Measurements from ENCODE around the gene CCN6. TPM values are rescaled to one million over a fixed set of nuclear protein-coding genes. Genes with fewer than 3 reads are reported as not detected.
A peak's percentile ranks its signal among the peaks of the same experiment; 100 is the strongest.
"Not testable (repeated sequence)": the region's sequence is repeated elsewhere in the genome, so short reads cannot be mapped to it uniquely, and the experiment has no call there.

The CCN6 gene
- total RNA-seq, 1 donor from 2014 or later, result 6.7 TPM

DNA sequence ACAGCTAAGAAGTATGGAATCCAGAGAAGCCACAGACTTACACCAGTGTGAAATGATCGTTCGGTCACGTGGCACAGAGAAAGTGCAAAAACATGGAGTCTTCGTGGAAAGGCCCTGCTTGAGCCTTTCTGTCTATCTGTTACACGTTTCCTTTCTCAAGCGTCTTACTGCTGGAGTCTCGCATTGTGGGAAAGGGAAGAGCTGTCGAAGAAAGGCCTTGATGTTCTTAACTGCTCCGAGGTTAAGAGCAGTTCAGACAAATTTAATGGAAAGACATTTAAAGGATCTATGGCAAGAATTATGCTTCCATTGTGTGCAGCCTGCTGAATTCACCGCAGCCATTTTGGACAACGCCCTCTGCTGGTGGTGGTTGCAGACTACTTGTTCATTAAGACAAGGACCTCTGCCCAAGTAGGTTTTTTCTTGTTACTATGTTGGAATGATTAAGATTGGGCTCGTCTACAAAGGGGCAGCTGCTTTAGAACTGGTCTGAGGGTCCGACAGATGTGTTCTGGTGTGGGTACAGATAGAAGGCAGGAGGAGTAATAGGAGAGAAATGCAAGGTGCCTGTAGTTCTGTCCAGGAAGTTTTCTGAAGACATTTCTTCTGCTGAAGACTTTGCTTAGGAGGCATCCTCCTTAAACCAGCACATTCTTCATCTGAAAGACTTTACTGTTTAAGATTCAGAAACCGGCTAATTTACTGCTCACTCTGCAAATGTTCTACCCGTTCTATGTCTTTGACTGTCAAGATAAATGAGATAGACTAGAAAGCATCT is 24.7 kb upstream of the CCN6 start:
- peak; percentile 40 for DNase-seq (ENCODE audit: low spot score)

DNA sequence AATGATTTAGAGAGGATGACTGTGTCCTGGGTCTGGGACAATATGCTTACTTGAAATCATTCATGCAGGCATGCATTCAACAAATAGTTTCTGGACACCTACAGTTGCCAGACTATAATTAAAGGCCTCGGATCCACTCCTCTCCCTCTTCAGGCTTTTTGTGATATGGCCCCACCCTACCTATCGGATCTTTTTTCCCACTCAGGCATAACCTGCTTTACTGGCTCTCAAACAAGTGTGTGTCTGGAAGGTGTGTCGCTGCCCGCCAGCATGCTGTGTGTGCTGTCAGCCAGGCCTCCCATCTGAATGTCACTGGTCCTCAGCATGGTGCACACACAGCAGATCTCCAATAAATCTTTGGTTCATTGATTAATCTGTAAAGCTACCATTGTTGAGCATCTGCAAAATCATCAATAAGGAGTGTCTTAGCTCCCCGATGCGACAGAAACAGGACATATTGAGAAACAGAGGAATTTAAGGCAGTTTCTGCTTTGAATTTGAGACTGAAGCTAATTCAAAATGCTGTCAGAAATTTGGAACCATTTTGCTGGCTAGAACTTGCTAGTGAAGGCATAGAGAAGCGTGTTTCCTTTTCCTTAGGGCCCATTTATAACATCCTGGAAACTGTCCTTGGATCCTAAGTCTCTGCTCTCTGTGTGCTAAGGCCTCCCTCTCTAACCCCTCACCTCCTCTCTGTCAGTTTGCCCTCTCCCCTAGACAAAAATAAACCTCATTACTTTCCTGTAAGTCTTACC is 23.5 kb upstream of the CCN6 start:
- DNase-seq (ENCODE audit: low spot score), result peak; percentile 40

DNA sequence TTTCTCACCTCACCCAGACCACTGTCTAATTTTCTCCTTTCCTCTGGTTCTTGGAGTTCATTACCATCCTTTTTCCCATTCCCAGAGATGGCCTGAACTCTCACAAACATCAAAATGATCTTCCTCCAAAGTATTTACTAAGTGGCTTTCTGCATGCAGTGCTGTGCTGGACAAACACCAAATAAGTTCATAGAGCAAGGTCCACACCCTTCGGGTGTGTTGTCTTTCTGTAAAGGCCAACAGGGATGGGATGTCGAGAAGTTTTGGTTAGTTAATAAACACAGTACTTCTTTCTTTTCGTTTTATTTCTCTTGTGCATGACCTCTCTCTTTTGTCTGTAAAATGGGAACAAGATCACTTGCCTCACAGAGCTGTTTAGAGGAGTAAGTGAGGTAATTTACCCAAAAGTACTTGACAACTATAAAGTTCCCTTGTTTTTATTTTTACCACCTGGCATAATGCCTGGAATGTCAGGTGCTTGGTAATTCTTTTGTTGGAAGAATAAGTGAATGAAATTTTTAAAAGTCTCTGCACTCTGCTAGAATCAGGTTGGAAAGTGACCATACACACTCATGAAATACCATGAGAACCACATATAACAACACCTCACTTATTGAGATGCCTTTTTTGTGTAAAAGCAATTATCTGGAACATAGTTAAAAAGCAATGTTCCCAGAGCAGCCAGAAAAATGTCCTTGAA is 22.8 kb upstream of the CCN6 start:
- DNase-seq (ENCODE audit: low spot score), result no peak

DNA sequence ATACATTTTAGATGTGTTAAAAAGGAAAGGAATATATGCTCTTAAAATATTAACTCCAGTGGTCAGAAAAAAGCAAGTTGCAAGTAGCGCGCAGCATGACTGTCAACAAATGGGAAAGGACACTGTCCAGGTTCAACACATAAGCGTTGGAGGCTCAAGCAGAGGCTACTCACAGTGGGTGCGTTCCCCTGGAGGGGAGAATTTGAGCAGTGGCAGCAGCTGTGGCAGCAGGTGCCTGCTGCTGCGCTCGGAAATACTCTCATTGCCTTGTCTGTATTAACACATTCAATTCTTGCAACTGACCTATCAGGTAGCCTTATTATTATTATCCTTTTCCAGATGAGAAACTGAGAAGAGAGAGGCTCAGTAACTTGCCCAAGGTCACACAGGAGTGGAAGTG is 21.9 kb upstream of the CCN6 start:
- no peak for DNase-seq (ENCODE audit: low spot score)

DNA sequence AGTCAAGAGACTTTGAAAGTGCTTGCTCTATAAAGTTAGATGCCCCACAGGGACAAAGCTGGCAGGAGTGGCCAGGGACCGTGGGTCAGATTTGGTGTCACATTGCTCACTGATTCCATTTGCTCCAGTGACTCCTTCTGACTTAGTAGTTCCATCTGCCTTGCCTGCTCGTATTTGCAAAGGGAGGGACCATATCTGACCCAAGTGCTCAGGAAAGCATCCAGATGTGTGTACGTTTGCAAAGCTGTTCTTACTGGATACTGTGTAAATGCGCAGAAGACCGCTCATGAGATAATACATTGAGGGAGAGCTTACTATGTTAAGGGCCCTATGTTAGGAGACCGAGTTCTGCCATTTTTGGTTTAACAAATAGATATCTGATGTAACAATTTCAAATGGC is 21.2 kb upstream of the CCN6 start:
- no peak for DNase-seq (ENCODE audit: low spot score)

DNA sequence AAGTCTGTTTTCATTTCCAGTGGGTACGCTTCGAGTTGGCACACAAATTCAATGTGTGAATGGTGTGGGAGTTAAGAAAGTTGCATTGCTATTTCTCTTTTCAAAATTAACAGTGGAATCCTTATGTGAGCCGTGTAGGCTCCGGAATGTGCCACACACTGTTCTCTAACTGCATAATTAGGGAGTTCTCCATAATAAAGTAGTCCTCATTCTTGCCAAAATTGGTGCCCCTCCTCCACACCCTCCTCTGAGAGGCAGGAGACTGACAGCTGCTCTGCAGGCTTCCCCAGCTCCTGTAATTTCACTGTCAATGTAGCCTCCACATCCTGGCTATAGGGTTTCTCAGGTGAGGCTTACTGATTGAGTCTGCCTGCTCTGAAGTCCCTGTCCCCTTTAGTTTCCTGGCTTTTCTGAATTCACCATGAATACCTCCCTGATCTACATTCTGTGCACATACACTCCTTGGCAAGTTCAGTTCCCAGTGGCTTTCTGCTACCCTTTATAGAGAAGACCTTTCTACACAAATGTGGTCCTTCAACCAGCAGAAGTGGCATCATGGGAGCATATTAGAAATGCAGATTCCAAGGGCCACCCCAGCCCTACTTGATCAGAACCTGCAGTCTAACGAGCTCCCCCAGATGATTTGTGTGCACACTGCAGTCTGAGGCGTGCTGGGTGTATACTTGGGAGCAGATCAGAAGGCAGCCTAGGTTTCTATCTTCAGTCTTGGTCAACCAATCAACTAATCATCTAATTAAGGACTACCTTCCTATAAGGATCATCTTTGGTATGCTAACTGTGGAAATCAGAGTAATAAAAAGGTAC is 19.9 kb upstream of the CCN6 start:
- no peak for DNase-seq (ENCODE audit: low spot score)

DNA sequence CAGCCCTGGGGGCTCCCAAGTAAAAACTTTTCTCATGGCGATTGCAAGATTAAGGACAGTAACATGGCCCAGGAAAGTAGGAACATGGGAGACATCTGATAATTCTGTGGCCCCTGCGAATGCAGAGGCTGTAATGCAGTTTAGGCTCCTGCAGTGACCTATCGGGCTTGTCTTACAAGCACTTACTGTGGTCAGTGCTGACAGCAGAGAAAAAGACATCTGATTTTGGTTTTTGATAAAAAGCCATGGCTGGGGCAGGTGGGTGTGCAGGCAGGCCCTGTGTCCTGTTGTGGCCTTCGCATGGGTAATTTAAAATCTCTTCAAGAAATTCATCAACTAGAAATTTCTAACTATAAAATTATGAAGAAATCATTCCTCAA is 19.3 kb upstream of the CCN6 start:
- no peak for DNase-seq (ENCODE audit: low spot score)

DNA sequence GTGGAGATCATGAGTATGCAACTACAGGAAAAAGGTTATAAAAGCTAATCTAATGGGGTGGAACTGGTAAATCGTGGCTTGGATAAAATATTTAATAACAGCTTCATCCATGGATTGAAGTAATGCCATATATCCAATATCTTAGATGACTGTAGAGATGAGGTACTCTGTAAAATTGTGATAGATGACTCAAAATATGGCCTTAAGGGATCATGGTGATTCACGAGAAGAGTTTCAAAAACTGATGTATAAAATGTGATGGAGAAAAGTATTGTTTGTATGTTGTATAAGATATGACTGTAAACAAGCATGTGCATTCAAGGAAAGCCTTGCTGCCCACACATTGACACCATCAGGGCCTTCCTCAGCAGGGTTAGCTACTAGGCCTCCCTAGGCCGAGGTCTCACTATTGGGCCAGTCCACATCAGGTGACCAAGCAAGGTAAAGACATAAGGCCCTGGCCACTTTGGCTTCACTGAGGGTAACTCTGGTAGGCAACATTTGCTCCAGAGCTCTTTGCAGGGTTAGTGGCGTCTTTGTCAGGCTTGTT is 17.7 kb upstream of the CCN6 start:
- DNase-seq (ENCODE audit: low spot score), result no peak

DNA sequence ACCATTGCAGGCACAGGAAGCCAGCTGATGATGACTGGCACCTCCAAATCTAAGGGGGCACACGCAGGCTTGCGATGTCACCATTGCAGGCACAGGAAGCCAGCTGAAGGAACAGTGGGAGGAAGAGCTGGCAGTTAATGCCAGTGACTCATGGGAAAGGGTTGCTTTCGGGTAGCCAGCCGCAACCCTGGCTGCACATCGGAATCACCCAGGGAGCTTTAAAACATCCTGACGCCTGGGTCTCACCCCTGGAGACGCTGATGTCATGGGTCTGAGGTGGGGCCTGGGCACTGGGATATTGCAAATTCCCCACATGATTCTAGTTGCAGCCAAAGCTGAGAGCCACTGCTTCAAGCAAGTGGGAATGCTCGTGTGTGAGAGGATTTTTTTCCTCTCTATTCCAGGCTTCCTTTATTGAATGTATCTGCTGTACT is 16.1 kb upstream of the CCN6 start:
- DNase-seq (ENCODE audit: low spot score), result peak; percentile 80

DNA sequence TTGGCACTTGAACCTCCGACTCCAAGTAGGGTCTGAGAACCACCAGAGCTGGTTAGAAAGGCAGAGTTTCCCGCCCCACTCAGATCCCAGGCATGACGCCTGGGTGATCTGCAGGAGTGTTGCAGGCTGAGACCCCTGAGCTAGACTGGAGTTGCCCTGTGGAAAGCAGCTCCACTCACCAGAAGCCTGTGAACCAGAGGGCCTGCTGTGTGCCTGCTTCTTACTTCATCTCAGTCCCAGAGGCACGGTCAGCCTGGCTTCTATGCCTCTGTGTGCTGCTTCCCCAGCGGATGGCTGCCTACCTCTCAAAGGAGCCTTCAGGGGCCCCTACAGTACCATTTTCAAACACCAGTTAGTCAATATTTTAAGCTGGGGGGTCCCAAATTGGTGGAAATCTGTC is 15.6 kb upstream of the CCN6 start:
- peak; percentile 22 for DNase-seq (ENCODE audit: low spot score)

DNA sequence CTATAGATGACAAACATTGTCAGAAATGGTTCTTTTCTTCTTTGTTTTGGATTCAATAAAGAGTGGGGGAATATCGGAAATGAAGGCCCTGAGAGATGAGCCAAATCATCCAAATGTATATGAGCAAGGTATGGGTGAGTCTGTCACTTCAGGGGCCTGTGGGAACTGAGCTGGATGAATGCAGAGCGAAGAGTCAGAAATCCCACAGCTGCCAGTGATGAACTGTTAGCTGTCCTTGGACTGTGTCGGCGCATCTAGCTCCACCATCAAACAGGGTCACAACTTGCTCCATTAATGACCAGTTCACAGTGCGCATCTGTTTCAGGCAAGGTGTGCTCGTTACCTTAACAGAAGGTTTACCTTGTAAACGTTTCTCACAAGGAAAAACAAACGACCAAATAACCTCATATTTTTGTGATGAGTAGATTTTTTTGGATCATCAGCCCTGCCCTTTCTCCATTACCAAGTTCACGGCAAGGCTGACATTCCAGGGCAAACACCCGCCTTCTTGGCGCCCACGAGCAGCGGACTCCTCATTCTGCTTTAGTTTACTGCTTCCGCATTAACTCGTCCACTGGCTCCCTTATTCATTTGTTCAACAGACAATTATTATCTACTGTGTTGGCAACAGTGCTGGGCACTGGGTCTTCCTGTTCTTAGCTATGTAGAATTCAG is 15.0 kb upstream of the CCN6 start:
- DNase-seq (ENCODE audit: low spot score), result no peak

DNA sequence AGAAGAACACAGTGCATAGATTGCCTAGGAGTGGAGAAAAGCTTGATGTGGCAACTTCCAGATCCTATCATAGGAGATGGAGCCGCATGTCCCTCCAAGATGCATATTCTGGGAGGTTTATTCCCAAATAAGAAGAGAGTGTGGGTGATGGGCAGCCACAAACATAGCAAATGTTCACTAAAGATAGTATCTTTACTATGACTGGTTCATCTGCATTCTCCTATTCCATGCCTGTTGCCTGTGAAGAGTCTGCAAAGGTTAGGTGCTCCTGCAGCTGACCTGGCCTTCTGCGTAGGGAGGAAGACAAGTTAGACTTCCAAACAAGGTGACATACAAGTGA is 14.5 kb upstream of the CCN6 start:
- no peak for DNase-seq (ENCODE audit: low spot score)

DNA sequence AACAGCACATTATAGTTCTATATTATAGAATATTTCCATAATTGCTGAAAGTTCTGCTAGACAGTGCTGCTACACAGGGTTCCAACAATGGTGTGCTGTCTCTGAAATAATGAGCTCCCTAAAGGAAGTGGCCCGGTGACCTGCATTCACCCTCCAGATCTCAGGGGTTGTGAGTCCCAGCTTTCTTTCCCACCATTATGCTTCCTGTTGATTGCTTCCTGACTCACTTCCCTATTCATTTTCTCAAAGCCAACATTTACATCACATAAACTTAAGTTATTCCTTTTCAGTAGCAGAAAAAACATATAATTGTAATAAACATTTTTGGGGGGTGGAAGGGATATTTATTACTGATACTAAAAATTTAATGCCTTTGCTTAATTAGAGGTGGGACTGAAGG is 12.9 kb upstream of the CCN6 start:
- DNase-seq (ENCODE audit: low spot score), result no peak

DNA sequence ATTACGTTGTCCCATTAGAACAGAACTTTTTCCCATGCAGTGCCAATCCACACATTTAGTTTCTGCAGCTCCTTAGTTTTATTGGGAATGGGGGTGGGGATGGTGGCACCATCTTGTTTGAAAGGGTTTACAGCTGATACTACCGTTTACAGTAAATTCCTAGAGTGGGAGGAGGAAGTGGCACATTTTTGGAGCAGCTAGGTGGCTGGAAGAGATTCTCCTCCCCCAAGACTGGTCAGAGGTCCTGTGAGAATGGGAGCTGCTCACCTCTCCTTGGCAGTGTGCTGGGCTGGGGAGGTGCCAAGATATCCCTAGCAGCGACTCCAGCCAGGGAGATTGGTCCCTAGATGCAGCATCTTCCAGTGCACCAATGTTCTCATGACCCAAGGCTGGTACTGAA is 12.4 kb upstream of the CCN6 start:
- no peak for DNase-seq (ENCODE audit: low spot score)

DNA sequence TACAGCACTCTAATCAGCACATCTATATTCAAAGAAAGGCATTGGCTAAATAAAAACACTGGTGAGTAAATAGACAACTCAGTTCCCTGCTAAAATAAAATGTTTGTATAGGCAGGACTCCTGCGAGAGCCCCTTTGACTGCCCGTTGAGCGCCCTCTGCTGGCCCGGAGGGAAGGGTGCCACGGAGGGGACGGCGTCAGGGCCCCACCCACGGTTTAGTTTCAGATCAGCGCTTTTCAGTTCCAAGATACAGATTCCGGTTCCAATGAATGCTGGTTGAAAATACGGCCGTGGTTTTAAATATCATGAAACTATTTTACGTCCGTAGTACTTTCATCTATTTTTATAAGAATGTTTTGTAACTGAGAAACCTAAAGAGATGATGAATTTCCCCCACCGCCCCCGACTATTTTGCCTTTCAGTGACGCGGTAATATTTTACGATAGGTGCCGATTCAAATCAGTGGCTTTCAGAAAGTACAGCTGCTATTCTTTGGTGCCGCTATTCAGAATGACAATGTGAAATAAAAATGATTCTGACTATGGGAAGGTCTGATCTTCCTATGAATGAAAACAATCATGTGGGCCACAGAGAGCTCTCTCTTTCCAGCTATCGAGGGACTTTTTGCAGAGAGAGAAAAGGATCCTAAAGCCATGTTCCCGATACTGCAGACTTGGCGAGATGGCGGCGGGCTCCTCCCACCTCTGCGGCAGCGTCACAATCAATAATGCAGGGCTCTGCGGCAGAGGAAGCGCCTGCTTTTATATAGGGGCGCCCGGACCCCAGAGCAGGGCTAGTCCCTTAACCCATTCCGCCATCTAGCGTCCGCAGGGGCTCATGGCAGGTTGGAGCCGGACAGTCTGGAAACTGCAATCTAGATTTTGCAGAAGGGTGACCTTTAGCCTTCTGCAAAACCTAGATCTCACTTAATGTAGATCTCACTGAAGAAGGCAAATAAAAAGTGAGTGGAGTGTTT is 10.6 kb upstream of the CCN6 start:
- peak; percentile 94 for DNase-seq (ENCODE audit: low spot score)

DNA sequence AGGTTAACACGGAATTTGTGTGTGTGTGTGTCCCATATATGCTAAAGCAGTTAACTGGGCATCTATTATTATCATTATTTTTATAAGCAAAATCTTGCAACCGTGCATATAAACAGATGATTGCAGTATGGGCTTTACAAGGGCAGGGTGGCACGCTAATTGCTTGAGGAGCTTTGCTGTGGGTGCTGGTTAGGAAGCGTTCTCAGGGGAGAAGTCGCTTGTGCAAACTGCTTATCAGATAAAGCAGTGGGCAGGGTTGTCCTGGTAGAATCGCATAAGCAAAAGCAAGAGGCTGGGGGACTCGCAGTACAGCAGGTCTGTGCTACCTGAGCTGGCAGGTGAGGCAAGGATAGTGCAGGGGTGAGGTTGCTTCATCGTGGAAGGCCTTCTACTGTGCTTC is 9.7 kb upstream of the CCN6 start:
- DNase-seq (ENCODE audit: low spot score), result no peak

DNA sequence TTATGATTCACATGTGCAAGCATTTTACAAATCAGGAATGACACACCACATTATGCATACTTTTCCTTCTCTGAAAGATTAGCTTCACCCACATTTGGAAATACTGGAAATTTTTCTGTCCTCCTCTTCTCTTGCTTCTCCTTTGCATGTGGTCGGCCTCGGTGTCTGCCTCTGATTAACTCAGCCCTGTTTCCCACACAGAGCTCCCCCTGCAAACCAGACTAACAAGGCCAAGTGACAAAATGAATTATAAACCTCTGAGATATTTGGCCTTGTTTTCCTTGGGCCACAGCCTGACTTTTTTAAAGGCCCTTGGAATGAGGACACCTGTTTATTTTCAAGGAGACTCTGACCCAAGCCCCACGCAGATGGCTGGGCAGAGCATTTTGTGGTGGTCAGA is 9.0 kb upstream of the CCN6 start:
- no peak for DNase-seq (ENCODE audit: low spot score)

DNA sequence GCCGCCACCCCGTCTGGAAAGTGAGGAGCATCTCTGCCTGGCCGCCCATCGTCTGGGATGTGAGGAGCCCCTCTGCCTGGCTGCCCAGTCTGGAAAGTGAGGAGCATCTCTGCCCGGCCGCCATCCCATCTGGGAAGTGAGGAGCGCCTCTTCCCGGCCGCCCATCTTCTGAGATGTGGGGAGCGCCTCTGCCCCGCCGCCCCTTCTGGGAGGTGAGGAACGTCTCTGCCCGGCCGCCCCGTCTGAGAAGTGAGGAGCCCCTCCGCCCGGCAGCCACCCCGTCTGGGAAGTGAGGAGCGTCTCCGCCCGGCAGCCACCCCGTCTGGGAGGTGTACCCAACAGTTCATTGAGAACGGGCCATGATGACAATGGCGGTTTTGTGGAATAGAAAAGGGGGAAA is 6.4 kb upstream of the CCN6 start:
- DNase-seq (ENCODE audit: low spot score), result not testable (repeated sequence)

DNA sequence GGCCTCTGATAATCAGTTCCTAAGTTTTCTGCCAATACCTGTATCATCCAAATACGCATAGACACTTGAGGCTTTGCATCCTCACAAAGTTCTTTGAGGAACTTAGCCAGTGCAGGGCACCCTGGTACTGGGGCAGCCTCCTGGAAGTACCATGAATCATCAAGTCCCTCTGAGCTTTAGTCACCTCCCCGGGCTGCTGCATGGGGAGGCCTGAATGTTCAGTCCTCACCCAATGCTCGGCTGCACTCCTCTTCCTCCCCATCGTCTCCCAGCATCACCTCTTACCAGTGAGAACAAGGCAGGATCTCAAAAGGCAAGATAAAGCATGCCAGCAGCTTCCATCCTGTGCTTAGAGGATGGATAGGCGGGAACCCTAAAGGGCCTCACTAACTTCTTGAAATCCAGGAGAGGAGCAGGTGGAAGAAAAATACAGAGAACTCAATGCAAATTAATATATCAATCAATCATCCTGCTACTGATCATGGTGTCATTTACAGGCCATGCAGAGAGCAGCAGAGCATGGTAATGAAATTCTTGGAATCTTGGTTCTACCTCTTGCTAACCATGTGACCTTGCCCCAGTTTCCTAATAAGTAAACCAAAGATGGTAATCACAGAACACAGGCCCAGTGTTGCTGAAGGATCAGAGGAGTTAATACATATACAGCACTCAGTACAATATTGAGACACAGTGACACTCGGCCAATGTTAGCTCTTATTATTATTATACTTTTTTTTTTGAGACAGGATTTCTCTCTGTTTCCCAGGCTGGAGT is 4.7 kb upstream of the CCN6 start:
- DNase-seq (ENCODE audit: low spot score), result no peak
